Measurements from ENCODE around the gene TNNC2. TPM values are rescaled to one million over a fixed set of nuclear protein-coding genes. Genes with fewer than 3 reads are reported as not detected.
A peak's percentile ranks its signal among the peaks of the same experiment; 100 is the strongest.

Gene TNNC2
- total RNA-seq, 1 donor from 2014 or later: not detected

DNA sequence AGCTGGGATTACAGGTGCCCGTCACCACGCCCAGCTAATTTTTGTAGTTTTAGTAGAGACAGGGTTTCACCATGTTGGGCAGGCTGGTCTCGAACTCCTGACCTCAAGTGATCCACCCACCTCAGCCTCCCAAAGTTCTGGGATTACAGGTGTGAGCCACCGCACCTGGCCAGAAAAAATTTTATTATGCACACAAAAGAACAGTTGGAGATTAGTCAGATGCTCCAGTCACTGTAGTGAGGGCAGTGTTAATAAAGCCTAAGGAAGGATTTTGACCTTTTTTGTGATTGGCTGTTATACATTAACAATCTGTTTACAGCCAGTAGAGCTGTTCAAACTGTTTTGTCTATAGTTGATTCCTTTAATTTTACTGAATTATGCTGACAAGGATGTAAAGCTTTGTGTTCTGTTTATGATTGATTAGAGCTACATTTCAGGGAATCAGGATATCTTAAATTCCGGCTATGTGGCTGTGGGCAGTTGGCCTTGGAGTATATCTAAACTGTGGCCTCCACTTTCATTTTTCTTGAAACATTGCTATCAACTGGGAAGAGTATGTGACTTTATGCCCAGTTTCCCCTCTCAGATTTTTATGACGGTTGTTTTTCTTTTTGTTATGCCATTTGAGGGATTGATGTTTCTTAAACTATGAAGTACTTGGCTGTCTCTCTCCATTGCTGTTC is 40.2 kb upstream of the TNNC2 start:
- TF ChIP-seq, protein P1, sequence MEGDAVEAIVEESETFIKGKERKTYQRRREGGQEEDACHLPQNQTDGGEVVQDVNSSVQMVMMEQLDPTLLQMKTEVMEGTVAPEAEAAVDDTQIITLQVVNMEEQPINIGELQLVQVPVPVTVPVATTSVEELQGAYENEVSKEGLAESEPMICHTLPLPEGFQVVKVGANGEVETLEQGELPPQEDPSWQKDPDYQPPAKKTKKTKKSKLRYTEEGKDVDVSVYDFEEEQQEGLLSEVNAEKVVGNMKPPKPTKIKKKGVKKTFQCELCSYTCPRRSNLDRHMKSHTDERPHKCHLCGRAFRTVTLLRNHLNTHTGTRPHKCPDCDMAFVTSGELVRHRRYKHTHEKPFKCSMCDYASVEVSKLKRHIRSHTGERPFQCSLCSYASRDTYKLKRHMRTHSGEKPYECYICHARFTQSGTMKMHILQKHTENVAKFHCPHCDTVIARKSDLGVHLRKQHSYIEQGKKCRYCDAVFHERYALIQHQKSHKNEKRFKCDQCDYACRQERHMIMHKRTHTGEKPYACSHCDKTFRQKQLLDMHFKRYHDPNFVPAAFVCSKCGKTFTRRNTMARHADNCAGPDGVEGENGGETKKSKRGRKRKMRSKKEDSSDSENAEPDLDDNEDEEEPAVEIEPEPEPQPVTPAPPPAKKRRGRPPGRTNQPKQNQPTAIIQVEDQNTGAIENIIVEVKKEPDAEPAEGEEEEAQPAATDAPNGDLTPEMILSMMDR (IDR thresholded peaks at IDR 0.05): no peak
- Histone ChIP-seq H3K36me3 (no peaks in the 10 kb centered on the region), H3K4me1 (no peaks in the 10 kb centered on the region), H3K27me3 (ENCODE audit: low read depth) (no peaks in the 10 kb centered on the region), H3K4me3 (no peak overlapping the region), H3K27ac (no peak overlapping the region), H3K9me3 (no peaks in the 10 kb centered on the region)
- ATAC-seq: peak in 1 of 2 donors; percentile 19
- DNase-seq: no peak
- intact Hi-C loops (cut with DNase I): no loop called here

DNA sequence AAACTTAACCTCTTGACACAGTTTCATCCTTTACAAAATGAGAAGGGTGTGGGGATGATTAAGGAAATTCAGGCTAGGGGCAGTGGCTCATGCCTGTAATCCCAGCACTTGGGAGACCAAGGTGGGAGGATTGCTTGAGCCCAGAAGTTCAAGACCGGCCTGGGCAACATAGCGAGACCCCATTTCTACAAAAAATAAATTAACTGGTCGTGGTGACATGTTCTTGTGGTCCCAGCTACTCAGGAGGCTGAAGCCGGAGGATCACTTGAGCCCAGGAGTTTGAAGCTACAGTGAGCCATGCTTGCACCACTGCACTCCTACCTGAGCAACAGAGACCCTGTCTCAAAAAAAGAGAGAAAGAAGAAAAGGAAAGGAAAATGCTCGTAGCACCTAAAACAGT is 39.3 kb upstream of the TNNC2 start:
- Histone ChIP-seq H3K4me1 (no peaks in the 10 kb centered on the region), H3K9me3 (no peaks in the 10 kb centered on the region), H3K27me3 (ENCODE audit: low read depth) (no peaks in the 10 kb centered on the region), H3K36me3 (no peaks in the 10 kb centered on the region), H3K27ac (no peak overlapping the region), H3K4me3 (no peak overlapping the region)
- TF ChIP-seq, protein P1 (IDR thresholded peaks at IDR 0.05): no peak
- ATAC-seq (no peak), DNase-seq (no peak)
- intact Hi-C loops (cut with DNase I): no loop called here

DNA sequence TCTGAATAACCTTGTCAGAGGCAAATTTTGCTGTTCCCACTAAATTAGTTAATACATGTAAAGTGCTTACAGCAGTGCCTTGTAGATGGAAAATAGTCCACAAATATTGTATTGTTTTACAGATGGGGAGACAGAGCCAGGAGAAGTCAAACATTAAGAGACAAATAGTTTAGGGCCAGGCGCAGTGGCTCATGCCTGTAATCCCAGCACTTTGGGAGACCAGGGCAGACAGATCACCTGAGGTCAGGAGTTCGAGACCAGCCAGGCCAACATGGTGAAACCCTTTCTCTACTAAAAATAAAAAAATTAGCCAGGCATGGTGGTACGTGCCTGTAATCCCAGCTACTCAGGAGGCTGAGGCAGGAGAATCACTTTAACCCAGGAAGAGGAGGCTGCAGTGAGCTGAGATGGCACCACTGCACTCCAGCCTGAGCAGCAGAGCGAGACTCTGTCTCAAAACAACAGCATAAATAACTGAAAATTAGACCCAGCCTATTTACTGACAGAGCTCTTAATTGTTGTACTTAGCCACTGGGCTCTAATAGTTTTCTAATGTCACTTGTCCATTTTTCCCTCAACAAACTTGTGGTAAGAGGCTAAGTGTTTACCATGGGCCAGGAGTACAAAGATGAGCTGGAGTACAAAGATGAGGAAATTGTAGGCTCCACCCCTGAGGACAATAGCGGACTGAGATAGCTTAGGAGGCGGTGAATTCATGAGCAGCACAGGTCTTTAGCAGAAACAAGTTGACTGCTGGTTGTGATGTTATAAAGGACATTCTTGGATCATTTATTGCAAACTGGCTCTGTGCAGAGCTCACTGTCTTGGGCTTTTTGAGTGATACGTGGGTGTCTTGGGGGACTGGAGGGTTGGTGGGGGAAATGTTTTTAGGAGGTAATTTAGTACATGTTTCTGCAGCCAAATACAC is 36.7 kb upstream of the TNNC2 start:
- TF ChIP-seq, protein P1 (IDR thresholded peaks at IDR 0.05): no peak
- H3K4me3 ChIP-seq: no peak overlapping the region
- H3K36me3 ChIP-seq: no peaks in the 10 kb centered on the region
- DNase-seq (no peak), ATAC-seq (no peak)
- H3K27me3 ChIP-seq (ENCODE audit: low read depth): no peaks in the 10 kb centered on the region
- no peak overlapping the region for H3K27ac ChIP-seq
- H3K9me3 ChIP-seq: no peaks in the 10 kb centered on the region
- intact Hi-C loops (cut with DNase I): no loop called here
- no peaks in the 10 kb centered on the region for H3K4me1 ChIP-seq

DNA sequence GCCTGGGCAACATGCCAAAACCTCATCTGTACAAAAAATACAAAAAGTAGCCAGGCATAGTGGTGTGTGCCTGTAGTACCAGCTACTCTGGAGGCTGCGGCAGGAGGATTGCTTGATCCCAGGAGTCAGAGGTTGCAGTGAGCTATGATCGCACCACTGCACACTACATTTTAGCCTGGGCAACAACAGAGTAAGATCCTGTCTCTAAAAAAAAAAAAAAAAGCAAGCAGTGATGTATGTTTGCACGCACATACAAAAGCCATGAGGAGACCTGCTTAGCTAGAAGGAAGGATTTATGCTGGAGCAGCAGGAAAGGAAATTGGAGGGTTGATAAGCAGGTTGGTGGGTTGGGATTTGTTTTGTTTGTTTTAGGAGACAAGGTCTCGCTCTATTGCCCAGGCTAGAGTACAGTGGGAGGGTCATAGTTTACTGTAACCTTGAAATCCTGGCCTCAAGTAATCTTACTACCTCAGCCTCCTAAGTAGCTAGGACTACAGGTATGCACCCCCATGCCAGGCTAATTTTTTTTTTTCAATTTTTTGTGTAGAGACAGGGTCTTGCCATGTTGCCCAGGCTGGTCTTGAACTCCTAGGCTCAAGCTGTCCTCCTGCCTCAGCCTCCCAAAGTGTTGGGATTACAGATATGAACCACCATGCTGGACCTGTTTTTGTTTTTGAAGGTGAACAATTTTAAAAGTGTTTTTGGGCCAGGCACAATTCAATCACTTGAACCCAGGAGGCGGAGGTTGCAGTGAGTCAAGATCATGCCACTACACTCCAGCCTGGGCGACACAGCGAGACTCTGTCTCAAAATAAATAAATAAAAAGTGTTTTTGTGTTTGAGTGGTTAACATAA is 34.3 kb upstream of the TNNC2 start:
- H3K36me3 ChIP-seq: no peaks in the 10 kb centered on the region
- no peak for DNase-seq
- ATAC-seq: no peak
- intact Hi-C loops (cut with DNase I): no loop called here
- H3K27ac ChIP-seq: no peak overlapping the region
- peaks cover 10% of the 10 kb centered on the region for H3K4me1 ChIP-seq
- no peak overlapping the region for H3K4me3 ChIP-seq
- TF ChIP-seq, protein P1 (IDR thresholded peaks at IDR 0.05): no peak
- H3K9me3 ChIP-seq: no peaks in the 10 kb centered on the region
- no peaks in the 10 kb centered on the region for H3K27me3 ChIP-seq (ENCODE audit: low read depth)

DNA sequence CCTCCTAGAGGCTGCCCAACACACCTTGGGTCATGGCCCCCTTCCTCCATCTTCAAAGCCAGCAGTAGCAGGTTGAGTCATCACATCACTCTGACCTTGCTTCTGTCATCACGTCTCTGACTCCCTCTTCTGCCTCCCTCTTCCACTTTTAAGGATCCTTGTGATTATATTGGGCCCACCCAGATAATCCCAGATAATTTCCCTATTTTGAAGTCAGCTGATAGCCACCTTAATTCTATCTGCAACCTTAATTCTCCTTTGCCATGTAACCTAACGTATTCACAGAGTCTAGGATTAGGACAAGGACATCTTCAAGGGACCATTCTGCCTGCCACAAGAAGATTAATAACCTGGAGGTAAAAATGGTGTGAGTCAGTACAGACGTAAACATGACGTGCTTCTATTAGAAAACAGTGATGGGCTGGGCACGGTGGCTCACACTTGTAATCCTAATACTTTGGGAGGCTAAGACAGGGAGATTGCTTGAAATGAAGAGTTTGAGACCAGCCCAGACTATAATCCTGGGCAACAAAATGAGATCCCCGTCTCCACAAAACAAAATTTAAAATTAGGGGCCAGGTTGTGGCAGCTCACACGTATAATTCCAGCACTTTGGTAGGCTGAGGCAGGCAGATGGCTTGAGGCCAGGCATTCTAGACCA is 33.6 kb upstream of the TNNC2 start:
- TF ChIP-seq, protein P1 (IDR thresholded peaks at IDR 0.05): no peak
- ATAC-seq (no peak), DNase-seq (no peak)
- peaks cover 18% of the 10 kb centered on the region for H3K4me1 ChIP-seq
- no peaks in the 10 kb centered on the region for H3K36me3 ChIP-seq
- H3K27ac ChIP-seq: no peak overlapping the region
- intact Hi-C loops (cut with DNase I): no loop called here
- H3K27me3 ChIP-seq (ENCODE audit: low read depth): no peaks in the 10 kb centered on the region
- H3K9me3 ChIP-seq: no peaks in the 10 kb centered on the region
- H3K4me3 ChIP-seq: no peak overlapping the region

Data from lower lobe of right lung (tissue), 2 donors.